Measurements from ENCODE around the gene SLC22A23. TPM values are rescaled to one million over a fixed set of nuclear protein-coding genes. Genes with fewer than 3 reads are reported as not detected.

SLC22A23 gene
- total RNA-seq, 2 experiments from 2014 or later = not detected

- no TSS peak for BruUV-seq (replicated peaks)
- DNase-seq (ENCODE audit: low spot score) = no peak
These were observed 38.3 kb downstream of the SLC22A23 start for GRCh38 chr6:3418496-3419060.

GRCh38 chr6:3417473-3417872 lies 39.4 kb downstream of the SLC22A23 start:
- no TSS peak for BruUV-seq (replicated peaks)
- intact Hi-C loops (cut with micrococcal nuclease; ENCODE audit: unreplicated experiment) = no loop called here
- no peak overlapping the region for H3K4me3 ChIP-seq (ENCODE audit: low read depth, low read length, poor library complexity, severe bottlenecking)
- no peaks in the 10 kb centered on the region for H3K79me2 ChIP-seq (ENCODE audit: insufficient read depth, low read depth, low read length)
- no peaks in the 10 kb centered on the region for H4K20me1 ChIP-seq (ENCODE audit: insufficient read depth, low read length)
- TF ChIP-seq EZH2phosphoT487 (IDR thresholded peaks at IDR 0.05; ENCODE audit: borderline replicate concordance, low read depth, low read length) (no peak), CTCF (conservative IDR thresholded peaks at IDR 0.05; ENCODE audit: low read length) (no peak)
- ChIA-PET CTCF (ENCODE audit: unreplicated experiment) (no interaction called here), POLR2A (interaction anchor here (0.6 kb wide), 1 partner anchor 212 kb away, joined by 3 read pairs; no protein-coding TSS in a partner anchor)
- H3K4me2 ChIP-seq (ENCODE audit: low read length) = no peak overlapping the region
- no peak overlapping the region for H2AFZ ChIP-seq (ENCODE audit: low read length)
- no peak overlapping the region for H3K27ac ChIP-seq (ENCODE audit: low read depth, low read length, poor library complexity, severe bottlenecking)
- no peak for DNase-seq (ENCODE audit: low spot score)
- H3K9me2 ChIP-seq (ENCODE audit: insufficient read depth, low read length) = no peaks in the 10 kb centered on the region
- H3K36me3 ChIP-seq (ENCODE audit: insufficient read depth, low read length) = no peaks in the 10 kb centered on the region
- H3K4me1 ChIP-seq (ENCODE audit: insufficient read depth, low read length, poor library complexity, severe bottlenecking) = no peaks in the 10 kb centered on the region
- H3K9me3 ChIP-seq (ENCODE audit: low read length) = no peaks in the 10 kb centered on the region

More at GRCh38 chr6:3418496-3419060, 38.3 kb downstream of the SLC22A23 start:
- Histone ChIP-seq H3K27ac (ENCODE audit: low read depth, low read length, poor library complexity, severe bottlenecking) (no peak overlapping the region), H2AFZ (ENCODE audit: low read length) (no peak overlapping the region), H3K4me2 (ENCODE audit: low read length) (no peak overlapping the region), H4K20me1 (ENCODE audit: insufficient read depth, low read length) (no peaks in the 10 kb centered on the region), H3K4me3 (ENCODE audit: low read depth, low read length, poor library complexity, severe bottlenecking) (no peak overlapping the region), H3K9me2 (ENCODE audit: insufficient read depth, low read length) (no peaks in the 10 kb centered on the region), H3K79me2 (ENCODE audit: insufficient read depth, low read depth, low read length) (no peaks in the 10 kb centered on the region), H3K36me3 (ENCODE audit: insufficient read depth, low read length) (no peaks in the 10 kb centered on the region), H3K4me1 (ENCODE audit: insufficient read depth, low read length, poor library complexity, severe bottlenecking) (no peaks in the 10 kb centered on the region), H3K9me3 (ENCODE audit: low read length) (no peaks in the 10 kb centered on the region)
- intact Hi-C loops (cut with micrococcal nuclease; ENCODE audit: unreplicated experiment) = no loop called here
- CTCF ChIA-PET (ENCODE audit: unreplicated experiment) = no interaction called here
- POLR2A ChIA-PET = no interaction called here
- TF ChIP-seq EZH2phosphoT487 (IDR thresholded peaks at IDR 0.05; ENCODE audit: borderline replicate concordance, low read depth, low read length) = no peak
- TF ChIP-seq CTCF (conservative IDR thresholded peaks at IDR 0.05; ENCODE audit: low read length) = no peak

GRCh38 chr6:3415490-3415889 lies 41.4 kb downstream of the SLC22A23 start:
- ChIA-PET CTCF (ENCODE audit: unreplicated experiment) (no interaction called here), POLR2A (no interaction called here)
- H3K4me1 ChIP-seq (ENCODE audit: insufficient read depth, low read length, poor library complexity, severe bottlenecking) = no peaks in the 10 kb centered on the region
- no TSS peak for BruUV-seq (replicated peaks)
- H4K20me1 ChIP-seq (ENCODE audit: insufficient read depth, low read length) = no peaks in the 10 kb centered on the region
- H3K9me2 ChIP-seq (ENCODE audit: insufficient read depth, low read length) = no peaks in the 10 kb centered on the region
- TF ChIP-seq CTCF (conservative IDR thresholded peaks at IDR 0.05; ENCODE audit: low read length) (no peak), EZH2phosphoT487 (IDR thresholded peaks at IDR 0.05; ENCODE audit: borderline replicate concordance, low read depth, low read length) (no peak)
- no peak overlapping the region for H3K4me2 ChIP-seq (ENCODE audit: low read length)
- no peak for DNase-seq (ENCODE audit: low spot score)
- H3K79me2 ChIP-seq (ENCODE audit: insufficient read depth, low read depth, low read length) = no peaks in the 10 kb centered on the region
- H3K9me3 ChIP-seq (ENCODE audit: low read length) = no peaks in the 10 kb centered on the region
- no peak overlapping the region for H3K27ac ChIP-seq (ENCODE audit: low read depth, low read length, poor library complexity, severe bottlenecking)
- H3K36me3 ChIP-seq (ENCODE audit: insufficient read depth, low read length) = no peaks in the 10 kb centered on the region
- intact Hi-C loops (cut with micrococcal nuclease; ENCODE audit: unreplicated experiment) = no loop called here
- H3K4me3 ChIP-seq (ENCODE audit: low read depth, low read length, poor library complexity, severe bottlenecking) = no peak overlapping the region
- no peak overlapping the region for H2AFZ ChIP-seq (ENCODE audit: low read length)
